A549 treated with Hydrocortisone at 1 μM for 4 hours (cell line): Measurements from ENCODE around the gene FANK1. TPM values are rescaled to one million over a fixed set of nuclear protein-coding genes. Genes with fewer than 3 reads are reported as not detected.

Experiments used
- total RNA-seq: library from RNA; stranded (reverse); fragments of 200-300 nt; extraction: Qiagen RNA extraction; gene quantifications from 5 replicates; pipeline ENCODE4 v1.2.3, GENCODE V29; 2022

The FANK1 gene
- total RNA-seq, result 2.3 to 2.8 TPM (median 2.4 TPM) in 5 replicates

GRCh38 chr10:125896088-125896934, at the start of gene FANK1:
FANK1 (plus strand) TSS chr10:125896564; CDS start chr10:125896643, 79 bp downstream.

GRCh38 chr10:125881192-125881591, 15.2 kb upstream of the FANK1 start, which contains the start of gene DHX32:
DHX32 (minus strand) TSS chr10:125881292; CDS start chr10:125880824, 468 bp downstream.

Other genes starting within 250 kb of the FANK1 start
- gene TEX36, start 213.4 kb upstream of the FANK1 start, total RNA-seq, result not detected in 5 replicates
- 14.3 to 15.5 TPM (median 15.1 TPM) in 5 replicates for gene EDRF1, start 176.9 kb upstream of the FANK1 start, total RNA-seq
- gene MMP21, start 120.7 kb upstream of the FANK1 start, total RNA-seq, result 0.05 TPM in 1 of 5 replicates, not detected in the others
- gene UROS, start 73.3 kb upstream of the FANK1 start, total RNA-seq, result 55.6 to 61.8 TPM (median 60.6 TPM) in 5 replicates
- 93.6 to 124 TPM (median 105 TPM) in 5 replicates for gene BCCIP, start 73.0 kb upstream of the FANK1 start, total RNA-seq
- 27.2 to 37.6 TPM (median 35.6 TPM) in 5 replicates for gene DHX32, start 15.3 kb upstream of the FANK1 start, total RNA-seq